ENCODE data around the gene PATZ1.

Gene PATZ1

GRCh38 chr22:31281733-31282132 is 64.4 kb downstream of the PATZ1 start:
- no peak for DNase-seq

GRCh38 chr22:31279821-31280505 is 66.2 kb downstream of the PATZ1 start:
- no peak for DNase-seq

- no peak for DNase-seq
Measured at GRCh38 chr22:31279327-31279669, 66.8 kb downstream of the PATZ1 start.

- no peak for DNase-seq
Measured at GRCh38 chr22:31278626-31279326, 67.4 kb downstream of the PATZ1 start.

GRCh38 chr22:31278151-31278621 is 68.0 kb downstream of the PATZ1 start:
- DNase-seq = no peak

GRCh38 chr22:31277741-31278140 is 68.4 kb downstream of the PATZ1 start:
- no peak for DNase-seq

GRCh38 chr22:31276426-31277167 is 69.5 kb downstream of the PATZ1 start:
- no peak for DNase-seq
